Ishikawa (cell line): ENCODE results near the gene NCOA6.

ENCODE experiments used
- CEBPB ChIP-seq: IDR thresholded peaks from 2 replicates; pipeline ENCODE4 v1.6.1; 2012
- CREB1 ChIP-seq: IDR thresholded peaks from 2 replicates; pipeline ENCODE4 v1.6.1; 2012; ENCODE audit warnings: low read depth
- EGR1 ChIP-seq: IDR thresholded peaks from 2 replicates; pipeline ENCODE4 v1.6.1; 2012
- EP300 ChIP-seq: IDR thresholded peaks from 2 replicates; pipeline ENCODE4 v1.6.1; 2012; ENCODE audit warnings: borderline replicate concordance
- FOXM1 ChIP-seq: IDR thresholded peaks from 2 replicates; pipeline ENCODE4 v1.6.1; 2012; ENCODE audit warnings: low read depth, borderline replicate concordance
- MAX ChIP-seq: IDR thresholded peaks from 2 replicates; pipeline ENCODE4 v1.6.1; 2012
- RAD21 ChIP-seq: IDR thresholded peaks from 2 replicates; pipeline ENCODE4 v1.6.1; 2012; ENCODE audit warnings: low read depth
- REST ChIP-seq: IDR thresholded peaks from 2 replicates; pipeline ENCODE4 v1.6.1; 2012; ENCODE audit warnings: low read depth, mild to moderate bottlenecking
- TAF1 ChIP-seq: IDR thresholded peaks from 2 replicates; pipeline ENCODE4 v1.6.1; 2012; ENCODE audit warnings: low read depth, mild to moderate bottlenecking
- YY1 ChIP-seq: IDR thresholded peaks from 2 replicates; pipeline ENCODE4 v1.6.1; 2012; ENCODE audit warnings: low read depth

- no peak for TF ChIP-seq REST
- no peak for TF ChIP-seq CEBPB
- TF ChIP-seq TAF1 = peak; percentile 49; the same call in 1 of the 2 replicates
- peak; percentile 29; the same call in 1 of the 2 replicates for TF ChIP-seq EGR1
- no peak for TF ChIP-seq YY1
- TF ChIP-seq EP300 = no peak
- TF ChIP-seq RAD21 = no peak
- 0 out of 2 replicates have a peak, but pooled peaks have one; percentile 10 for TF ChIP-seq MAX
- TF ChIP-seq FOXM1 = no peak
- TF ChIP-seq CREB1 = peak; percentile 34; the same call in 1 of the 2 replicates
Observed at GRCh38 chr20:34709044-34709830, 116.2 kb downstream of the NCOA6 start.
